Fibroblast of mammary gland (primary cell): Measurements from ENCODE around the gene FTO.

Experiments
- DNase-seq: peaks from one replicate; pipeline ENCODE4 v3.0.0-alpha.2; 2010; ENCODE audit warnings: low read depth
- H3K4me3 ChIP-seq: 2 replicates; pipeline ENCODE4 v1.5.1; 2011; ENCODE audit warnings: low read depth, mild to moderate bottlenecking, low read length, moderate library complexity; ENCODE audit not compliant: control insufficient read depth
- CTCF ChIP-seq: conservative IDR thresholded peaks from 2 replicates; pipeline ENCODE4 v1.5.1; 2011; ENCODE audit warnings: low read depth, low read length, inconsistent platforms; ENCODE audit not compliant: control insufficient read depth, insufficient read depth

FTO gene

GRCh38 chr16:53768593-53768992 is 64.6 kb downstream of the FTO start:
- no peak overlapping the region for H3K4me3 ChIP-seq
- TF ChIP-seq CTCF: no peak
- DNase-seq: peak; percentile 95

- no peak for TF ChIP-seq CTCF
- H3K4me3 ChIP-seq: no peak overlapping the region
- DNase-seq: no peak
Measured at GRCh38 chr16:53769185-53769584, 65.2 kb downstream of the FTO start.

- DNase-seq: no peak
- H3K4me3 ChIP-seq: no peak overlapping the region
- TF ChIP-seq CTCF: no peak
Measured at GRCh38 chr16:53769787-53770186, 65.8 kb downstream of the FTO start.

GRCh38 chr16:53770641-53771040 is 66.7 kb downstream of the FTO start:
- TF ChIP-seq CTCF: no peak
- no peak overlapping the region for H3K4me3 ChIP-seq
- no peak for DNase-seq

GRCh38 chr16:53771655-53772497 is 67.9 kb downstream of the FTO start:
- DNase-seq: no peak
- H3K4me3 ChIP-seq: no peak overlapping the region
- no peak for TF ChIP-seq CTCF

- no peak overlapping the region for H3K4me3 ChIP-seq
- DNase-seq: peak; percentile 79
- peak; percentile 74 for TF ChIP-seq CTCF
Measured at GRCh38 chr16:53773150-53773846, 69.3 kb downstream of the FTO start.
